ENCODE measurements around the gene TMEM190.

TMEM190 gene

DNA sequence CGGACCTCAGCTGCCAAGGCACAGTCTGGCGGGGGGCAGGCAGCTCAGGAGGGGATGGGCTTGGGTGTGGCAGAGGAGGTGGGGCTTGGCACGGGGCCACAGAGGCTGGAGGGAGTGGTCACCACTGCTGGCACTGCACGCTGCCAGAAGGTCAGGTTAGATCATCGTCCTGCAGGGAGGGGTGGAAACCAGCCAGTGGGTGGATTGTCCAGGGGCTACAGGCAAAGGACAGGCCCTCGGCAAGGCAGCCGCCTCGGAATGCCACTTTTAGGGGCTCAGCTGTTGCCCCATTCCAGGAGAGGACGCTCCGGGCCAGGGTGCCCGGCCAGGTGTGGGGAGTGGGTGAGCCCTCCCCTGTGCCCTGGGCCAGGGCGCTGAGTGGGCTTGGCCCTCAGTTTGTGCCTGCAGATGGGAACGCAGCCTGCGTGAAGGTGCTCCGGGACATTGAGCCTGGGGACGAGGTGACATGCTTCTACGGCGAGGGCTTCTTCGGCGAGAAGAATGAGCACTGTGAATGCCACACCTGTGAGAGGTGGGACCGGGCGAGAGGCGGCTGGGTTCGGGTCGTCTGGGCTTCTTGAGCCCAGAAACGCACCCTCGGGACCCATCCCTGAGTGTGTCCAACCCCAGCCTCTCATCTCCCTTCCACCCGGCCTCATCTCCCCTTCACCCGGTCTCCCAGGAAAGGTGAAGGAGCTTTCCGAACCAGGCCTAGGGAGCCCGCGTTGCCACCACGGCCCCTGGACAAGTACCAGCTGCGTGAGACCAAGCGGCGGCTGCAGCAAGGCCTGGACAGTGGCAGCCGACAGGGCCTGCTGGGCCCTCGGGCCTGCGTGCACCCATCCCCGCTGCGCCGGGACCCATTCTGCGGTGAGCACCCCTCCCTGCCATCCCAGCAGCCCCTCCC lies 30.6 kb upstream of the TMEM190 start:
- no peak overlapping the region for H3K27ac Mint-ChIP-seq

DNA sequence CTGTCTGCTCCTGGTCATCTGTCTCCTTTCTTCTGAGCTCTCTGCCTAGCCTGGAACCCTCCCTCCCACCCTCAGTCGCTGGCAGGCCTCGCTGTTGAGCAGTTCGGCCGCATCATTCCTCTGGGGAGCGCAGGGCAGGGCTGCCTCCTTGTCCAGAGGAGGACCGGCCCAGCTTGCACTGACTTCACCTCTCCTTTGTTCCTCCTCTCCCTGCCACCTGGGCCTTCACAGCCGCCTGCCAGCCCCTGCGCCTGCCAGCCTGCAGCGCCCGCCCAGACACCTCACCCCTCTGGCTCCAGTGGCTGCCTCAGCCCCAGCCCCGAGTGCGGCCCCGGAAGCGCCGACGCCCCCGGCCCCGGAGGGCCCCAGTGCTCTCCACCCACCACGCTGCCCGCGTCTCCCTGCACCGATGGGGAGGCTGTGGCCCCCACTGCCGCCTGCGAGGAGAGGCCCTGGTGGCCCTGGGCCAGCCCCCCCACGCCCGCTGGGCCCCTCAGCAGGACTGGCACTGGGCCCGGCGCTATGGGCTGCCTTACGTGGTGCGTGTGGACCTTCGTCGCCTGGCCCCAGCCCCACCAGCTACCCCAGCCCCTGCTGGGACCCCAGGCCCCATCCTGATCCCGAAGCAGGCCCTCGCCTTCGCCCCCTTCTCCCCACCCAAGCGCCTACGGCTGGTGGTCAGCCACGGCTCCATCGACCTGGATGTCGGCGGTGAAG lies 29.7 kb upstream of the TMEM190 start:
- ATAC-seq (ENCODE audit: low read depth) = no peak
- H3K27ac Mint-ChIP-seq = no peak overlapping the region

More for the DNA sequence above, 30.6 kb upstream of the TMEM190 start:
- H3K9me3 Mint-ChIP-seq = no peaks in the 10 kb centered on the region
- peaks cover 4% of the 10 kb centered on the region for H3K4me1 Mint-ChIP-seq
- H3K27me3 Mint-ChIP-seq = peaks cover 4% of the 10 kb centered on the region
- DNase-seq (ENCODE audit: low spot score in 2 of 2) (no peak), ATAC-seq (ENCODE audit: low read depth) (no peak)
- no peak overlapping the region for H3K4me3 Mint-ChIP-seq
- peaks cover 3% of the 10 kb centered on the region for H3K36me3 Mint-ChIP-seq

DNA sequence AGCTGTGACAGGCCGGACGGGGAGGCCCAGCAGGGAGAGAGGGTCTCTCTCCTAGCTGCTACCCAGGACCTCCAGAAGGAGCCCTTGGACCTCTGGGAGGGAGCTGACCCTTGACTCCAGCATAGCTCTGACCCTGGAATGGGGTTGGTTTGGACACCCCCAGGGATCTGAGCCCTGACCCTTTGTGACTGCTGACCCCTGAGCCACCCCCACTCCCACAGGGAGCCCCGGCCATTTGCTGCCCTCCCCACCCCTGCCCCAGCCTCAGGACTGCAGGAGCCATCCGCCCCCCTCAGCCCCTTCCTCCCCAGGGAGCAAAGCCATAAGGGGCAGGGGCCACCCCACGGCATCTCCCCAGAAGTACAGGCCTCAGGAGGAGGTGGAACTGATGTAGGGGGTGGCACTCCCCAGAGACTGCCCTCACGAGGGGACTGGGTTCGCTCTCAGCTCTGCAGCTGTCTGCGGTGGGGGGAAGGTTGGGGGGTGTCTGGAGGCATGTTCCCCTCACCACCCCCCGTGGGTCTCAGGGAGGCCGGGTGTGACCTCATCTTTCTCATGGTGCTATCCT lies 29.1 kb upstream of the TMEM190 start:
- no peak overlapping the region for H3K27ac Mint-ChIP-seq

More for the DNA sequence above, 29.7 kb upstream of the TMEM190 start:
- Mint-ChIP-seq H3K4me1 (no peaks in the 10 kb centered on the region), H3K9me3 (no peaks in the 10 kb centered on the region), H3K27me3 (peaks cover 12% of the 10 kb centered on the region), H3K4me3 (no peak overlapping the region), H3K36me3 (peaks cover 3% of the 10 kb centered on the region)
- DNase-seq (ENCODE audit: low spot score in 2 of 2) = no peak

DNA sequence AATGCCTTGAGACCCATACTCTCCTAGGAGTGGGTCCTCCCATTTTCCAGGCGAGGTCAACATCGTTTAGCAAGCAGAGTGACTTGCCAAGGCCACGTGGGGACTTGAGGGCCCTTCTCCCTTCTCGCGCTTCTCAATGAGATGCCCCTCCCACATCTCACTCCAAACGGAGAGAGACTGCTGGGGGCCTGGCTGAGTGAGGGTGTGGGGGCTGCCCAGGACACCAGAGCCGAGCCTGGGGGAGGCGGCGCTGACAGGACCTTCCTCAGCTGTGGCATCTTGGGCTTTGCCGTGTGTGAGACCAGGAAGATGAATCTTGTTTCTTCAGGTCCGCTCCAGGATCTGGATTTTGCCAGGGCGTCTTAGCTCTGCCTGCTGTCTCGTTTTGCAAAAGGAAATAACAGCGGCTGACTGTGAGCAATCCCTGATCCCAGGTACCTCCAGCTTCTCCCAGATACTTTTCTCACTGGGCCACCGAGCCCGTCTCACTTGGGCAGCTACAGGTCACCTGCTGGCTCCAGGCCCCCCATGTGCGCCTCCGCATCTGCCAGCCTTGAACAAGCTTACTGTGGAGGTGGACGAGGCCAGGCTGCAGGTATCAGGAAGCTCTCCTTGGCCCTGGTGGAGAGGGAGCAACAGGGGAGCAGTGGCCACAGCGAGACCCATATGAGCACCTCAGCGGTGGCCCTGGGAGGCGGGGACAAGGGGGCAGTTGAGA lies 28.1 kb upstream of the TMEM190 start:
- H3K36me3 Mint-ChIP-seq = peaks cover 1% of the 10 kb centered on the region
- no peak overlapping the region for H3K27ac Mint-ChIP-seq
- peaks cover 25% of the 10 kb centered on the region for H3K27me3 Mint-ChIP-seq
- no peak overlapping the region for H3K4me3 Mint-ChIP-seq
- no peaks in the 10 kb centered on the region for H3K9me3 Mint-ChIP-seq
- DNase-seq (ENCODE audit: low spot score in 2 of 2) (no peak), ATAC-seq (ENCODE audit: low read depth) (no peak)
- peaks cover 10% of the 10 kb centered on the region for H3K4me1 Mint-ChIP-seq

More for the DNA sequence above, 29.1 kb upstream of the TMEM190 start:
- peaks cover under 1% of the 10 kb centered on the region for H3K4me1 Mint-ChIP-seq
- H3K36me3 Mint-ChIP-seq = peaks cover 3% of the 10 kb centered on the region
- no peak overlapping the region for H3K4me3 Mint-ChIP-seq
- ATAC-seq (ENCODE audit: low read depth) (no peak), DNase-seq (ENCODE audit: low spot score in 2 of 2) (no peak)
- H3K27me3 Mint-ChIP-seq = peaks cover 18% of the 10 kb centered on the region
- no peaks in the 10 kb centered on the region for H3K9me3 Mint-ChIP-seq

DNA sequence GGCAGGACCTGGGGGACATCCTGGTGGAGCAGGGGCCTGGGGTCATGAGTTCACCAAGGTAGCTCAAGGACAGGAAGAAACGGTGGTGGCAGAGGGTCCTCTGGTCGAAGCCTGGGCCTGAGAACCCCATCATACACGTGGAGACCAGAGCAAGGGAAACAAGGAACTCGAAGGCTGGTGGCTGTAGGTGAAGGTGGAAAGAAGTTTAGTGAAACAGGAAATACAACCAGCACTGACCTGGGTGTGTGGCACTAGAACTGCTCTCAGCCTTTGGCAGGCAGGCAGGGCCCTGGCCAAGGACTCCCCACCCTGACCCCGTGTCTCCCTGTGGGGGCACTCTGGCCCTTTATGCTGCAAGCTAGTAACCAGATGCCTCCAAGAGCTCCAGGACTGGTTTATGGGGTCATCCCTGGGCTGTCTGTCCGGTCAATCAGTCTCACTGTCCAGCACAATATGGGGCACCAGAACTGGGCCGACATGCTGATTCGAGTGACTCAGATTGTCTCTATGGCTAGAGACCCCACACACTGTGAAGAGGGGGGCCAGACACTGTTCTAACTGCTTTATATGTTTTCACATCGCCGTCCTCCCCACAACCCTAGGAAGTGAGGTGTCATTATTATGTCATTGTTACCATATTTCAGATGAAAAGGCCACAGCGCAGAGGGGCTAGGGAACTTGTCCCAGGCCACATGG lies 25.9 kb upstream of the TMEM190 start:
- Mint-ChIP-seq H3K9me3 (no peaks in the 10 kb centered on the region), H3K4me3 (no peak overlapping the region), H3K27me3 (peaks cover 32% of the 10 kb centered on the region), H3K36me3 (peaks cover 1% of the 10 kb centered on the region), H3K27ac (no peak overlapping the region), H3K4me1 (peaks cover 12% of the 10 kb centered on the region)
- no peak for ATAC-seq (ENCODE audit: low read depth)
- no peak for DNase-seq (ENCODE audit: low spot score in 2 of 2)

DNA sequence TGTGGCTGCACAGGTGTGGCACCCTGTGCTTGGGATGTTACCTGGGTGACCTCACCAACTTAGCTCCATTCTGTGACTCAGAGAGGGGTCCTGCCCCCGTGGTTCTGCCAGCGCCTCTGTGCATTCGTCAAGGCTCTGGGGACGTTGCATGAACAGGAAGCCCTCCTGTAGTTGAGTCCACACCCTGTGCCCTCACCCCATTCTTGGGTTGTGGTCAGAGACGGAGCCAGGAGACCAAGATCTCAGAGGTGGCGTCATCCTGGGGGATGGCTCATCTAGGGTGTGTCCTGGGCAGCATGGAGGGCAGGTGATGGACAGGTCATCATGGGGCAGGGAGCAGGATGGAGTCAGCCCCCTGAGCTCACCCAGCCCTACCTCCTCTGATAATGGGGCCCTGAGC lies 24.6 kb upstream of the TMEM190 start:
- H3K4me1 Mint-ChIP-seq = peaks cover 13% of the 10 kb centered on the region
- ATAC-seq (ENCODE audit: low read depth) (no peak), DNase-seq (ENCODE audit: low spot score in 2 of 2) (no peak)
- H3K9me3 Mint-ChIP-seq = no peaks in the 10 kb centered on the region
- peaks cover 32% of the 10 kb centered on the region for H3K27me3 Mint-ChIP-seq
- H3K4me3 Mint-ChIP-seq = no peak overlapping the region
- no peak overlapping the region for H3K27ac Mint-ChIP-seq
- peaks cover 1% of the 10 kb centered on the region for H3K36me3 Mint-ChIP-seq

DNA sequence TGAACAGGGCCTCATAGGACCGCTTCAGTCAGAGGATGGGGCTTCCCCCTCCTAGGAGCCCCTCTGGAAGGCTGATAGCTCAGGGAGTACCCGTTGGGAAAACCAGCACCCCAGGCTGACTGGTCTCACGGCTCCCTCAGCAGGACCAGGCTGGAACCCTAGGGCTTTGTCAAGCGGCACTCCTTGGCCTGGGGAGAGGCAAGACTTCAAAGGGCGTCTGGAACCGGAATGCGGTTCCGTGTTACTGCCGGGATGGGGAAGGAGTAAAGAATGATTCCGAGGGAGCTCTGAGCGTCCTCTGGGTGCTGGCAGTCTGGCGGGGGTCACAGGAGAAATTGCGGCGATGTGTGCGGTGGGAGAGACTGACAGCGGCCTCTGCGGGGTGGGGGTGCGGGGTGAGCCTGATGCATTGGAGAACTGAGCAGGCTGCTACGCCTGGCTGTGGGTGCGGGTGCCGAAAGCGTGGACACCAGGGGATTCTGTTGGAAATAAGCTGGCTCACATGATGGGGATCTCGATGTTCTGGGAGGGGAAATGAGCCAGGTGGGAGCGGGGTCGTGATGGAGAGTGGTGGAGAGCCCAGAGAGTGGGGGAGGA lies 24.0 kb upstream of the TMEM190 start:
- Mint-ChIP-seq H3K27me3 (peaks cover 38% of the 10 kb centered on the region), H3K36me3 (peaks cover 1% of the 10 kb centered on the region), H3K9me3 (no peaks in the 10 kb centered on the region), H3K4me1 (peaks cover 15% of the 10 kb centered on the region), H3K27ac (no peak overlapping the region), H3K4me3 (peak overlapping the region; percentile 73)
- no peak for DNase-seq (ENCODE audit: low spot score in 2 of 2)
- ATAC-seq (ENCODE audit: low read depth) = no peak

DNA sequence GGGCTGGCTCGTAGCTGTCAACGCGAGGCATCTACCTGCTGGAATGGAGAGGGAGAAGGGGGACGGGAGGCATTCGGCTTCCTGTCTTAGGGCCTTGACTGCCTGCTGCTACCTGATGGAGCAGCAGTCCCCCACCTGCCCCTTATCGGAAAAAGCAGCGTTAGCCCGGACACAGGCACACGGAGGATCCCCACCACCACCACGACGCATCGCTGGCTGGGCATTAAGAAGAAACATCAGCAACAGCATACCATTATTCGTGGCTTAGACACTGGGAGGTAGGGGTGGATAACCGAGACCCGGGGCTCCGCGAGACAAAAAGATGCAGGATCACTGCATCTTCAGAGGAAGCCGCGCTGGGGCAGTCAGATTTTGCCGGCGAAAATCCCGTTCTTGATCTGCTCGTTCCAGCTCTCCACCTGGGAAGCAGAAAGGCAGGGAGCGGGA lies 23.2 kb upstream of the TMEM190 start:
- DNase-seq (ENCODE audit: low spot score in 2 of 2) = no peak
- peaks cover 41% of the 10 kb centered on the region for H3K27me3 Mint-ChIP-seq
- peak overlapping the region; percentile 73 for H3K4me3 Mint-ChIP-seq

DNA sequence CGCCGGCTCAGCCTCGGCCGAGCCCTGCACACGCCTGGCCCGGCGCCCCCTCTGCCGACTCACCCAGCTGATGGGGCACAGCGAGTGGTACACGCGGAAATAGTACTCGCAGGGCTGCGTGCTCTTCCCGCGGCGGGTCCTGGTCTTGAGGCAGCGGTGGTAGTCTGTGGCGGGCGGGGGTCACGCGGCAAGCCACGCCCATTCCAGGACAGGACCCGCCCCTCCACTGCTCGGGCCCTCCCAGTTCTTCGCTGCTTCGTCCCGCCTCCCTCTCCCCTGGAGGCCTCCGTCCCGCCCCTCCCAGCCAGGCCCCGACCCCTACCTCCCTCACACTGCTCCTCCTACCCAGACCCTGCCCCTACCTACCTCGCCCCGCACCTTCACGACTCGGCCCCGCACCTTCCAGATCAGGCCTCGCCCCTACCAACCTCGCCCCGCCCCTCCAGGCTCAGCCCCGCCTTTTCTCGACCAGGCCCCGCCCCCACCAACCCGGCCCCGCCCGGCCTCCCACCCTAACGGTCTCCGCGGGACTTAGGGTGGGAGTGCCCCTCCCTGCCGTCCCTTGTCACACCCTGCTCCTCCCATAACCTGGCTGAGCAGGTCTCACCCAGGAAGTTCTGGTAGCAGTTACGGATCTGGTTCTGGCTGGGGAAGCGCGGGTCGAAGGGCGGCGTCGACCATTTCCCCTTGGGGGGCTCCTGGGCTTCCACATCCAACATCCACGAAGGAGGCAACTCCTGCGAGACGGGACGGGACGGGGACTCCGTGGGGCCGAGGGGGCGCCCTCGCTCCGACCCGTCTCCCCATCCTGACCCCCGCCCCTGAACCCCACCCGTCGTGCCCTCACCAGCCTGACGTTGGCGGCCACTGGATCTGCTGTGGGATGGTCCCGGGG lies 22.6 kb upstream of the TMEM190 start:
- H3K9me3 Mint-ChIP-seq = no peaks in the 10 kb centered on the region
- H3K36me3 Mint-ChIP-seq = peaks cover 1% of the 10 kb centered on the region
- peak overlapping the region; percentile 73 for H3K4me3 Mint-ChIP-seq
- H3K4me1 Mint-ChIP-seq = peaks cover 15% of the 10 kb centered on the region
- ATAC-seq (ENCODE audit: low read depth) (peak; percentile 71), DNase-seq (ENCODE audit: low spot score in 2 of 2) (peak; percentile 41 to 56)
- H3K27ac Mint-ChIP-seq = no peak overlapping the region
- peaks cover 44% of the 10 kb centered on the region for H3K27me3 Mint-ChIP-seq

More for the DNA sequence above, 23.2 kb upstream of the TMEM190 start:
- peaks cover 1% of the 10 kb centered on the region for H3K36me3 Mint-ChIP-seq
- peaks cover 15% of the 10 kb centered on the region for H3K4me1 Mint-ChIP-seq
- no peaks in the 10 kb centered on the region for H3K9me3 Mint-ChIP-seq
- ATAC-seq (ENCODE audit: low read depth) = peak; percentile 7
- no peak overlapping the region for H3K27ac Mint-ChIP-seq

DNA sequence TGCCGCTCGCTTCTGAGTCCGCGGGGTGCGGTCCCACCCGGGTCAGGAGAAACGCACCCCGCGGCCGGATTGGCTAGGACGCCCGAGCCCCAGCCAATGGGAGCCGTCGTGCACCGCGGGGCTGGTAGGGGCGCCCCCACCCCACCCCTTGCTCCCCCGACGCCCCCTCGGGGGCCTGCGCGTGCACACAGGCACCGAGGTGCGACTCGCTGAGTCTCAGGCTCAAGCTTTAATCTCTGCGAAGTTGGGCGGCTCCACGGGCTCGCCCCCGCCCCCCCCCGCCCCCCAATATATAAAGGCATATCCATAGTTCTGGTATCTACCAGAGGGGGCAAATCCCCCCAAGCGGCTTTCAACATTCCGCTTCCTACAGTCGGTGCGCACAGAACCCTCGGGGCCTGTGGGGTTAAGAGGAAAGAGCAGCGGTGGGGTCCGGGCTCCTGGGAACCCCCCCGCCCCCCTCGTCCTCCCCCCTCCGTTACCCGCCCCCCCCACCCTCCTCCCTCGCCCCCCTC lies 21.9 kb upstream of the TMEM190 start, which contains the start of gene COX6B2:
TSS of gene COX6B2 (minus strand) at position 22 of the 515 bp plus-strand sequence. CDS start 198 bp downstream, outside the sequence.
- Mint-ChIP-seq H3K4me3 (peak within 1 kb of the TSS; percentile 73), H3K27me3 (peaks cover 44% of the 10 kb centered on the region), H3K27ac (no peak within 1 kb of the TSS), H3K4me1 (peaks cover 15% of the 10 kb centered on the region), H3K9me3 (no peaks in the 10 kb centered on the region), H3K36me3 (peaks cover 1% of the 10 kb centered on the region)
- DNase-seq (ENCODE audit: low spot score in 2 of 2) (no peak), ATAC-seq (ENCODE audit: low read depth) (no peak)

DNA sequence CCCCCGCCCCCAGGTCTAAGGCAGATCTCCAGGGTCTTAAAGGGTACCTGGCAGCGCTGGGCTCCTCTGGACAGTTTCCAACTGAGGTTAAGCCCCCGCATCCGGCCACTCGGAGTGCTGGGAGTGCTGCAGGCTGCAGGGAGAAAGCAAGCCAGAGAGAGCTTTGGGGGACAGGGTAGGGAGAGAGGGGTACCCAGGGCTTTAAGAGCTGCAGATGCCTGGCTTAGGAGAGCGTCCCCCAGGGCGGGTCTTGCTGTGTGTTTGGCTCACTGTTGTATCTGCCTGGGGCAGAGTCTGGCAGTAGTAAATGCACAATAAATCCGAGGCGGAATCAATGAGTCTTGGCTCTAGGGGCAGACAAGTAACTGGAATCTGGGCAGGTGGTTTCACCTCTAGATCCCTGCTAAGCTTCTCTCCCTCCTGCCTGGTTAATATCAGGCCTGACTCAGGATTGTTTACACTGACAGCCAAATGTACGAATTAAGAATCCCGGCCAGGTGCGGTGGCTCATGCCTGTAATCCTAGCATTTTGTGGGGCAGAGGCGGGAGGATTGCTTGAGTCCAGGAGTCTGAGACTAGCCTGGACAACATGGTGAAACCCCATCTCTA lies 21.3 kb upstream of the TMEM190 start:
- ATAC-seq (ENCODE audit: low read depth) (no peak), DNase-seq (ENCODE audit: low spot score in 2 of 2) (no peak)
- Mint-ChIP-seq H3K4me1 (peaks cover 15% of the 10 kb centered on the region), H3K27ac (no peak overlapping the region), H3K9me3 (no peaks in the 10 kb centered on the region), H3K4me3 (no peak overlapping the region), H3K36me3 (peaks cover 1% of the 10 kb centered on the region), H3K27me3 (peaks cover 44% of the 10 kb centered on the region)
